ENCODE data around the gene TIGAR. TPM values are rescaled to one million over a fixed set of nuclear protein-coding genes. Genes with fewer than 3 reads are reported as not detected.

Gene TIGAR
- total RNA-seq, 1 donor from 2014 or later = 18.1 TPM

DNA sequence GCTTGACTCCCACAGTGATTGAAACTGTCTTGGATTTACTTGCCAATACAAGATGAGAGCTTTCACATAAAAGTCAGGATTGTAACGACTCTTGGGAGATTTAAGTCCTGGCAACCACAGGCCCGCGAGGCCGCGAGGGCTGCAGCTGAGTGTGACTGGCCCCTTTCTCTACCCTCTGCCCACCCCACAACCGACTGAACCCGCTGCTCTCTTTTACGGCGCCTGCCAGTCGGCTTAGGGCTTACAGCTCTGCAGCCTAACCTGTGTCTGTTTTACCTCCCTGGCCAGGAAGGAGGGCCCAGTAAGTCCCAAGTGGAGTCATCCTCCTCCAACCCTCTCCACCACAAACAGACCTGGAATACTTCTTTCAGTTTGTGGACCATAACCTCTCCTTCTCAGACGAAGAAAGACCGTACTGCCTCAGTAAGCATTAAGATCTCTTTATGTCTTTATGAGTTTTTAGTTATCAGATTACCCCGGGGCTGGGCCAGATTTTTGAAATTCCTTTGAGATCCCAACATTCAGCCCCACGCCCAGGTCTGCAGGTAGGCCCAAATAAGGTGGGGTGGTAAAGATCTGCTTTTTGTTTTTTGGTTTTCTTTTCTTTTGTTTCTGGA is 12.6 kb upstream of the TIGAR start:
- Histone ChIP-seq H3K4me1 (peaks cover 22% of the 10 kb centered on the region), H3K4me2 (peak overlapping the region; percentile 67), H3K9ac (no peak overlapping the region), H3F3A (ENCODE audit: low read depth) (peaks cover 34% of the 10 kb centered on the region), H3K79me2 (ENCODE audit: low read depth) (no peaks in the 10 kb centered on the region), H3K27me3 (no peaks in the 10 kb centered on the region), H3K4me3 (no peak overlapping the region), H3K36me3 (no peaks in the 10 kb centered on the region), H4K20me1 (ENCODE audit: low read depth) (peaks cover 11% of the 10 kb centered on the region), H3K9me3 (ENCODE audit: low read depth) (no peaks in the 10 kb centered on the region), H2AFZ (replicated peaks) (no peak overlapping the region), H3K27ac (no peak overlapping the region)
- H3K36me3 Mint-ChIP-seq = peaks cover 14% of the 10 kb centered on the region
- H3K4me3 Mint-ChIP-seq = peak overlapping the region; percentile 77
- TF ChIP-seq, protein P1, sequence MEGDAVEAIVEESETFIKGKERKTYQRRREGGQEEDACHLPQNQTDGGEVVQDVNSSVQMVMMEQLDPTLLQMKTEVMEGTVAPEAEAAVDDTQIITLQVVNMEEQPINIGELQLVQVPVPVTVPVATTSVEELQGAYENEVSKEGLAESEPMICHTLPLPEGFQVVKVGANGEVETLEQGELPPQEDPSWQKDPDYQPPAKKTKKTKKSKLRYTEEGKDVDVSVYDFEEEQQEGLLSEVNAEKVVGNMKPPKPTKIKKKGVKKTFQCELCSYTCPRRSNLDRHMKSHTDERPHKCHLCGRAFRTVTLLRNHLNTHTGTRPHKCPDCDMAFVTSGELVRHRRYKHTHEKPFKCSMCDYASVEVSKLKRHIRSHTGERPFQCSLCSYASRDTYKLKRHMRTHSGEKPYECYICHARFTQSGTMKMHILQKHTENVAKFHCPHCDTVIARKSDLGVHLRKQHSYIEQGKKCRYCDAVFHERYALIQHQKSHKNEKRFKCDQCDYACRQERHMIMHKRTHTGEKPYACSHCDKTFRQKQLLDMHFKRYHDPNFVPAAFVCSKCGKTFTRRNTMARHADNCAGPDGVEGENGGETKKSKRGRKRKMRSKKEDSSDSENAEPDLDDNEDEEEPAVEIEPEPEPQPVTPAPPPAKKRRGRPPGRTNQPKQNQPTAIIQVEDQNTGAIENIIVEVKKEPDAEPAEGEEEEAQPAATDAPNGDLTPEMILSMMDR (IDR thresholded peaks at IDR 0.05) = no peak
- no peak for TF ChIP-seq EZH2 (IDR thresholded peaks at IDR 0.05)
- TF ChIP-seq EZH2phosphoT487 (IDR thresholded peaks at IDR 0.05) = no peak
- H3K4me1 Mint-ChIP-seq = peaks cover 38% of the 10 kb centered on the region
- DNase-seq (ENCODE audit: low spot score) = peak; percentile 51
- H3K27ac Mint-ChIP-seq = peak overlapping the region; percentile 76
- H3K9me3 Mint-ChIP-seq = no peaks in the 10 kb centered on the region
- peaks cover 2% of the 10 kb centered on the region for H3K27me3 Mint-ChIP-seq (ENCODE audit: insufficient read depth, low read depth)

GRCh38 chr12:4311776-4312175 is 9.2 kb upstream of the TIGAR start:
- Histone ChIP-seq H3K9me3 (ENCODE audit: low read depth) (no peaks in the 10 kb centered on the region), H2AFZ (replicated peaks) (no peak overlapping the region), H3K4me3 (no peak overlapping the region), H3K79me2 (ENCODE audit: low read depth) (no peaks in the 10 kb centered on the region), H3K27me3 (no peaks in the 10 kb centered on the region), H3K4me2 (no peak overlapping the region), H3F3A (ENCODE audit: low read depth) (peaks cover 24% of the 10 kb centered on the region), H3K4me1 (peaks cover 16% of the 10 kb centered on the region), H3K27ac (no peak overlapping the region), H3K36me3 (no peaks in the 10 kb centered on the region), H3K9ac (no peak overlapping the region), H4K20me1 (ENCODE audit: low read depth) (peaks cover 2% of the 10 kb centered on the region)
- H3K9me3 Mint-ChIP-seq = no peaks in the 10 kb centered on the region
- DNase-seq (ENCODE audit: low spot score) = no peak
- no peak overlapping the region for H3K4me3 Mint-ChIP-seq
- H3K27ac Mint-ChIP-seq = no peak overlapping the region
- peaks cover 7% of the 10 kb centered on the region for H3K36me3 Mint-ChIP-seq
- TF ChIP-seq, protein P1 (IDR thresholded peaks at IDR 0.05) = no peak
- TF ChIP-seq EZH2 (IDR thresholded peaks at IDR 0.05) = no peak
- no peak for TF ChIP-seq EZH2phosphoT487 (IDR thresholded peaks at IDR 0.05)
- H3K27me3 Mint-ChIP-seq (ENCODE audit: insufficient read depth, low read depth) = peaks cover 2% of the 10 kb centered on the region
- H3K4me1 Mint-ChIP-seq = peaks cover 31% of the 10 kb centered on the region

GRCh38 chr12:4312251-4312650 is 8.8 kb upstream of the TIGAR start:
- no peak overlapping the region for H3K9ac ChIP-seq
- H3K4me3 ChIP-seq = no peak overlapping the region
- H3K27me3 Mint-ChIP-seq (ENCODE audit: insufficient read depth, low read depth) = peaks cover 2% of the 10 kb centered on the region
- no peak overlapping the region for H3K27ac Mint-ChIP-seq
- no peak for TF ChIP-seq EZH2 (IDR thresholded peaks at IDR 0.05)
- TF ChIP-seq, protein P1 (IDR thresholded peaks at IDR 0.05) = no peak
- TF ChIP-seq EZH2phosphoT487 (IDR thresholded peaks at IDR 0.05) = no peak
- H2AFZ ChIP-seq (replicated peaks) = no peak overlapping the region
- peaks cover 26% of the 10 kb centered on the region for H3K4me1 Mint-ChIP-seq
- no peaks in the 10 kb centered on the region for H3K79me2 ChIP-seq (ENCODE audit: low read depth)
- no peaks in the 10 kb centered on the region for H3K36me3 ChIP-seq
- H3K4me1 ChIP-seq = peaks cover 12% of the 10 kb centered on the region
- no peaks in the 10 kb centered on the region for H3K27me3 ChIP-seq
- no peaks in the 10 kb centered on the region for H3K9me3 Mint-ChIP-seq
- H4K20me1 ChIP-seq (ENCODE audit: low read depth) = no peaks in the 10 kb centered on the region
- no peak overlapping the region for H3K4me3 Mint-ChIP-seq
- H3K27ac ChIP-seq = no peak overlapping the region
- H3F3A ChIP-seq (ENCODE audit: low read depth) = peaks cover 19% of the 10 kb centered on the region
- DNase-seq (ENCODE audit: low spot score) = no peak
- no peaks in the 10 kb centered on the region for H3K9me3 ChIP-seq (ENCODE audit: low read depth)
- H3K4me2 ChIP-seq = no peak overlapping the region
- H3K36me3 Mint-ChIP-seq = peaks cover 7% of the 10 kb centered on the region

Data from neural progenitor cell (in vitro differentiated cells).